Measurements from ENCODE around the gene PDE11A. TPM values are rescaled to one million over a fixed set of nuclear protein-coding genes. Genes with fewer than 3 reads are reported as not detected.

Gene PDE11A
- total RNA-seq, 2 donors from 2014 or later = 0.28 to 3.5 TPM

- Histone ChIP-seq H3K36me3 (no peaks in the 10 kb centered on the region), H3K27me3 (replicated peaks; ENCODE audit: insufficient read depth) (no peaks in the 10 kb centered on the region), H3K27ac (no peak overlapping the region), H3K4me1 (ENCODE audit: control insufficient read depth in 1 of 2, low read depth in 2 of 2) (no peaks in the 10 kb centered on the region), H3K9me3 (no peaks in the 10 kb centered on the region), H3K4me3 (no peak overlapping the region)
- no peak for TF ChIP-seq CTCF (IDR thresholded peaks at IDR 0.05)
- DNase-seq (ENCODE audit: low spot score) = no peak
- no peak for ATAC-seq (ENCODE audit: insufficient number of reproducible peaks, low FRiP score, low read depth)
Measured at GRCh38 chr2:177754492-177754873, 318.1 kb downstream of the PDE11A start.

DNA sequence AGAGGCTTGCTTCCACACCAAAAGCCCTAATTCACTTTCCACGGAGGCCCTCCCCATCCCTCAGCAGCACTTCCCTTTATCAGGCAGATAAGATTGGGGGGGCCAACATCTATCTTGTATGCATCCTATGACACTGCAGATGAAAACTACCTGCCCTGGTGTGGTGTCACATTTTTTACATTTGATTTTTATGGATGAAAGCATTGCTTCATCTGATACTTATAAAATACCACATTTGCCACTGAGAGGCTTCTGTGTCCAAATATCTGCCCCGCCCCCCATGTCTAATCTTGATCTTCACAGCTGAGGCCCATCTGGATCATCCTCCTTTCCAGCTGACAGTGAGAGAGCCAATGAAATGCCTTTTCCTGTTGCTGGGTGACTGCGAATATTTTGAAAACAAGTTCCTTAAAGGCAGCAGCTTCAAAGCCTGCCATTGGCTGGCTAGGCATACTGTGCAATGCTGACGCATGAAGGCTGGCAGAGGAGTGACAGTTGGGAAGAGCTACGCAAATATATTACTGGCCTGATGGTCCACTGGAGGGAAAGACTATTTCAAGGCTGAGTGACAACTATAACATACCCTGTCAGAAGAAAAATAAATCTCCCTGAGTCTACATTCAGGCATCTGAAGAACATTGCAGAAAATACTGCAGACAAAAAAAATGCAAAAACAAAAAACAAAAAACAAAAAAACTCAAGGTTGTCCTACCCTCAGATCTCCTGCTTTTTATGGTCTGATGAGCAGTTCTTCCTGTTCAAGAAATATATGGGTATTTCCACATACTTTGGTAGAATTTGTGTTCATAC lies 318.7 kb downstream of the PDE11A start:
- H3K36me3 ChIP-seq = no peaks in the 10 kb centered on the region
- peak; percentile 16 for DNase-seq (ENCODE audit: low spot score)
- H3K27me3 ChIP-seq (replicated peaks; ENCODE audit: insufficient read depth) = no peaks in the 10 kb centered on the region
- no peaks in the 10 kb centered on the region for H3K4me1 ChIP-seq (ENCODE audit: control insufficient read depth in 1 of 2, low read depth in 2 of 2)
- H3K4me3 ChIP-seq = no peak overlapping the region
- TF ChIP-seq CTCF (IDR thresholded peaks at IDR 0.05) = no peak
- H3K9me3 ChIP-seq = no peaks in the 10 kb centered on the region
- ATAC-seq (ENCODE audit: insufficient number of reproducible peaks, low FRiP score, low read depth) = peak; percentile 39
- H3K27ac ChIP-seq = no peak overlapping the region

GRCh38 chr2:177748360-177748759 lies 324.2 kb downstream of the PDE11A start:
- Histone ChIP-seq H3K9me3 (no peaks in the 10 kb centered on the region), H3K27me3 (replicated peaks; ENCODE audit: insufficient read depth) (no peaks in the 10 kb centered on the region), H3K36me3 (no peaks in the 10 kb centered on the region), H3K4me1 (ENCODE audit: control insufficient read depth in 1 of 2, low read depth in 2 of 2) (no peaks in the 10 kb centered on the region), H3K4me3 (no peak overlapping the region), H3K27ac (no peak overlapping the region)
- no peak for TF ChIP-seq CTCF (IDR thresholded peaks at IDR 0.05)
- ATAC-seq (ENCODE audit: insufficient number of reproducible peaks, low FRiP score, low read depth) (no peak), DNase-seq (ENCODE audit: low spot score) (no peak)

DNA sequence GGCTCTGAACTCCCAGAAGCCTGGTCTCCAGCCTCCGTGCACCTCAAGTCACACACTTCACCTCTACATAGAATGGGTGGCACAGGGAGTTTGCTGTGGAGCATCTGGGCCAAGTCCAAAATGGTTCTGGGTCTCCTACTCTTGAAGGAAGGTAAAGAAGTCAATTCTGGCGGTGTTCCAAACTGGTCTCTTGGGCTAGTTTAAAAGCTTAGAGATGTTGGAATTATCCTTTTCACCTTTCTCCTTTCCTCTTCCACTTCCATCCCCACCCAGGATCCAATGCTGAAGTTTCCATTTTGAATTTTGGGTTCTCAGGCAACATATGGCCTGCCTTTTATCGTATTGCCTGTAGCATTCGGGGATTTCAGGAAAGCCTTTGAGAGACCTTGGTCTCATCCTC lies 325.2 kb downstream of the PDE11A start:
- H3K36me3 ChIP-seq = no peaks in the 10 kb centered on the region
- H3K4me3 ChIP-seq = no peak overlapping the region
- TF ChIP-seq CTCF (IDR thresholded peaks at IDR 0.05) = no peak
- no peaks in the 10 kb centered on the region for H3K4me1 ChIP-seq (ENCODE audit: control insufficient read depth in 1 of 2, low read depth in 2 of 2)
- no peak for DNase-seq (ENCODE audit: low spot score)
- H3K9me3 ChIP-seq = no peaks in the 10 kb centered on the region
- no peak for ATAC-seq (ENCODE audit: insufficient number of reproducible peaks, low FRiP score, low read depth)
- H3K27ac ChIP-seq = no peak overlapping the region
- H3K27me3 ChIP-seq (replicated peaks; ENCODE audit: insufficient read depth) = no peaks in the 10 kb centered on the region

DNA sequence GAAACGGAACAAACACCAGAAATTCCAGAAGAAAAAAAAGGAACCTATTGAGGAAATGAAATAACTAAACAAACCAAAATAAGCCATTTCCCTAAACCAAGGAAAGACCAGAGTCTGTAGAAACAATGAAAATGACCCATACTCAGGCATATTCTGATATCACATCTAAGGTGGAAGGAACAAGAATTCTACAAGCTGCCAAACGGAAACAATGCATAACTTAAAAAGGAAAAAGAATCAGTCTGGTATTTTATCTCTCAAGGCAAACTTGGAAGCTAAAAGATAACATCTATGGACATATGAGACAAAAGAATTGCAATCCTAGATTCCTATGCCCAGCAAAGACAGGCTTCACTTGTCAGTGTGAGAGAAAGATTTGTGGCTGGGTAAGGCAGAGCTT lies 326.2 kb downstream of the PDE11A start:
- Histone ChIP-seq H3K4me1 (ENCODE audit: control insufficient read depth in 1 of 2, low read depth in 2 of 2) (no peaks in the 10 kb centered on the region), H3K9me3 (no peaks in the 10 kb centered on the region), H3K27me3 (replicated peaks; ENCODE audit: insufficient read depth) (no peaks in the 10 kb centered on the region), H3K27ac (no peak overlapping the region), H3K36me3 (no peaks in the 10 kb centered on the region), H3K4me3 (no peak overlapping the region)
- ATAC-seq (ENCODE audit: insufficient number of reproducible peaks, low FRiP score, low read depth) = no peak
- no peak for DNase-seq (ENCODE audit: low spot score)
- TF ChIP-seq CTCF (IDR thresholded peaks at IDR 0.05) = no peak

Data from thoracic aorta (tissue), 2 donors.